ENCODE data around the gene EVC.

Gene EVC

DNA sequence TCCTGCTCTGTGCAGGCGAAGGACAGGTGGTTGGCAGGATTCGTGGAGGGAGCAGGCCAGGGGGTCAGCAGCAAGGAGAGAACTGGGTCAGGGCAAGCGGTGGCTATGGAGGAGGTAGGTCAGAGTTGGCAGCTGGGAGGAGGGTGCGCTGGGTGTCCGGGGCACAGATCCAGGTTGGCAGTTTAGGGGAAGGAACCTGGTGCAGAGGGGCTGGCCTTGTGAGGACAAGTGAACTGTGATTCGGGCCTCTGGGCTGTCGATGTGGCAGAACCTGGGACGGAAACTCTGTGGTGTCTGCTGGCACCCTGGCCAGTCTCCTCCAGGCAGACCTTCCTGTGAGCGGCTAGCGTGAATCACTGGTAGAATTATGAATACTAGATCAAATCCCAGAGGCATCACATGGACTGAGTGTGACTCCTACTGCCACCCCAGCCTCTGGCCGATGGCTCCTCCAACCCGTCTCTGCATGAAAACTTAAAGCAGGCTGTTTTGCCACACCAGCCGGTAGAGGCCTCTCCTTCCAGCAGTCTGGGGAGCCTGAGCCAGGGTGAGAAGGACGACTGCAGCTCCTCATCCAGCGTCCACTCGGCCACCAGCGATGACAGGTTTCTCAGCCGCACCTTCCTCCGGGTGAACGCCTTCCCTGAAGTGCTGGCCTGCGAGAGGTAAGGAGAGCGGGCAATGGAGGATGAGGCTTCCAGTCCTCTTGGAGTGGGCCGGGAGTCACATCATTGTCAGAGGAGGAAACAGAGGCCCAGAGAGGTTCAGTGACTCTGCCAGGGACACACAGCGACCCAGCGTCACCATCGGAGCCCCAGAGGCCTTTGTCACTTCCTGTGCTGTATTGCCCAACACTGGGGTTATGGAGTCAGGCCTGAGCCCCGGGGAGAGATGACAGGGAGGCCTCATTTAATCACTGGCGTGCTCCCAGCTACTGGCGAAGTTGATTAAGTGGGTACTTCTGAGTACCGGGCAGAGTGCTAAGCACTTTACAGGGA is 20.3 kb downstream of the EVC start:
- DNase-seq (ENCODE audit: low read depth, low spot score): no peak
- TF ChIP-seq SUZ12 (IDR thresholded peaks at IDR 0.05; ENCODE audit: extremely low read depth, insufficient read depth, insufficient read length) (no peak), ZNF274 (IDR thresholded peaks at IDR 0.05; ENCODE audit: low read depth, low read length) (no peak), YY1 (IDR thresholded peaks at IDR 0.05; ENCODE audit: insufficient read depth, insufficient read length) (no peak)
- Histone ChIP-seq H3K4me3 (ENCODE audit: insufficient read length, low read depth) (no peak overlapping the region), H3K4me1 (ENCODE audit: insufficient read depth, insufficient read length) (no peaks in the 10 kb centered on the region), H3K9ac (ENCODE audit: insufficient read length, low read depth) (no peak overlapping the region), H3K27me3 (ENCODE audit: insufficient read depth, insufficient read length) (no peaks in the 10 kb centered on the region), H3K9me3 (ENCODE audit: insufficient read depth, low read length) (no peaks in the 10 kb centered on the region), H3K36me3 (ENCODE audit: insufficient read depth, insufficient read length, low read length) (peaks cover 72% of the 10 kb centered on the region)

GRCh38 chr4:5732158-5732557 is 21.2 kb downstream of the EVC start:
- no peak for DNase-seq (ENCODE audit: low read depth, low spot score)
- H3K9me3 ChIP-seq (ENCODE audit: insufficient read depth, low read length): no peaks in the 10 kb centered on the region
- H3K9ac ChIP-seq (ENCODE audit: insufficient read length, low read depth): no peak overlapping the region
- no peaks in the 10 kb centered on the region for H3K27me3 ChIP-seq (ENCODE audit: insufficient read depth, insufficient read length)
- H3K4me1 ChIP-seq (ENCODE audit: insufficient read depth, insufficient read length): no peaks in the 10 kb centered on the region
- no peak for TF ChIP-seq YY1 (IDR thresholded peaks at IDR 0.05; ENCODE audit: insufficient read depth, insufficient read length)
- TF ChIP-seq ZNF274 (IDR thresholded peaks at IDR 0.05; ENCODE audit: low read depth, low read length): no peak
- no peak for TF ChIP-seq SUZ12 (IDR thresholded peaks at IDR 0.05; ENCODE audit: extremely low read depth, insufficient read depth, insufficient read length)
- H3K4me3 ChIP-seq (ENCODE audit: insufficient read length, low read depth): no peak overlapping the region
- peaks cover 73% of the 10 kb centered on the region for H3K36me3 ChIP-seq (ENCODE audit: insufficient read depth, insufficient read length, low read length)

DNA sequence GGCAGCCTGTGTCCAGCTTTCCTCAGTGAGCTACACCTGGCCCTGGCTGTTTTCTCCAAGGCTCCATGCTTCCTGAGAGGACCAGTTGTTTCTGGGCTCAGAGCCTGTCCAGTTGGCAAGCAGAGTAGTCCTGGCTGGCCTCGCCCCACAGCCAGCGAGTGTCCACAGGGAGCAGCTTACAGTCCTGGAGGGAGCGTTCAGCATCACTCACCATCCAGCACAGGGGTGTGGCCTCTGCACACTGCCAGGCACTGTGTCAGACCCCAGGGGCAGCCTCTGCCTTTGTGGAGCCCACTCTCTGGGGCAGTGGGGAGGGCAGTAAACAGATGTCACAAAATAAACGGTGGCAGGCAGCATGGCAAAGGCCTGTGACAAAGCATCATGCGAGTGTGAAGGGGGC is 23.9 kb downstream of the EVC start:
- Histone ChIP-seq H3K27me3 (ENCODE audit: insufficient read depth, insufficient read length) (no peaks in the 10 kb centered on the region), H3K4me3 (ENCODE audit: insufficient read length, low read depth) (no peak overlapping the region), H3K9me3 (ENCODE audit: insufficient read depth, low read length) (no peaks in the 10 kb centered on the region), H3K9ac (ENCODE audit: insufficient read length, low read depth) (no peak overlapping the region), H3K4me1 (ENCODE audit: insufficient read depth, insufficient read length) (no peaks in the 10 kb centered on the region), H3K36me3 (ENCODE audit: insufficient read depth, insufficient read length, low read length) (peaks cover 64% of the 10 kb centered on the region)
- TF ChIP-seq SUZ12 (IDR thresholded peaks at IDR 0.05; ENCODE audit: extremely low read depth, insufficient read depth, insufficient read length) (no peak), YY1 (IDR thresholded peaks at IDR 0.05; ENCODE audit: insufficient read depth, insufficient read length) (no peak), ZNF274 (IDR thresholded peaks at IDR 0.05; ENCODE audit: low read depth, low read length) (no peak)
- DNase-seq (ENCODE audit: low read depth, low spot score): no peak

DNA sequence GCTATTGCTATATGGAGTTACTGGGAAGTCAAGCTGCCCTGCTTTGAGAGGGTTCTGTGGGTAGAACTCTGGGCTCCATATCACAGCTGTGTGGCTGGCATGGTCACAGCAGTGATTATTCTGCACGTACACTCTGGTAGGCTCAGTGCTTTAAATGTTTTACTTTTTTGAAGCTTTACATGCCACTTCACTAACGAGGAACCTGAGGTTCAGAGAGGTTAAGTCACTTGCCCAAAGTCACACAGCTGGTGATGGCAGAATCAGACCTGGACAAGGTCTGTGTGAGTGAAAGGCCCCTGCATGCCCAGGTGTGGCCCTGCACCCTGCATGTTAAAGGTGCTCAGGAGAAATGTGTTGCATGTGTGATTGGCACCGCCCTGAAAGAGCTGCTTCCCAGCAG is 24.5 kb downstream of the EVC start:
- no peak overlapping the region for H3K4me3 ChIP-seq (ENCODE audit: insufficient read length, low read depth)
- DNase-seq (ENCODE audit: low read depth, low spot score): no peak
- H3K9me3 ChIP-seq (ENCODE audit: insufficient read depth, low read length): no peaks in the 10 kb centered on the region
- H3K9ac ChIP-seq (ENCODE audit: insufficient read length, low read depth): no peak overlapping the region
- no peak for TF ChIP-seq YY1 (IDR thresholded peaks at IDR 0.05; ENCODE audit: insufficient read depth, insufficient read length)
- TF ChIP-seq ZNF274 (IDR thresholded peaks at IDR 0.05; ENCODE audit: low read depth, low read length): no peak
- no peak for TF ChIP-seq SUZ12 (IDR thresholded peaks at IDR 0.05; ENCODE audit: extremely low read depth, insufficient read depth, insufficient read length)
- no peaks in the 10 kb centered on the region for H3K27me3 ChIP-seq (ENCODE audit: insufficient read depth, insufficient read length)
- H3K4me1 ChIP-seq (ENCODE audit: insufficient read depth, insufficient read length): no peaks in the 10 kb centered on the region
- H3K36me3 ChIP-seq (ENCODE audit: insufficient read depth, insufficient read length, low read length): peaks cover 59% of the 10 kb centered on the region

DNA sequence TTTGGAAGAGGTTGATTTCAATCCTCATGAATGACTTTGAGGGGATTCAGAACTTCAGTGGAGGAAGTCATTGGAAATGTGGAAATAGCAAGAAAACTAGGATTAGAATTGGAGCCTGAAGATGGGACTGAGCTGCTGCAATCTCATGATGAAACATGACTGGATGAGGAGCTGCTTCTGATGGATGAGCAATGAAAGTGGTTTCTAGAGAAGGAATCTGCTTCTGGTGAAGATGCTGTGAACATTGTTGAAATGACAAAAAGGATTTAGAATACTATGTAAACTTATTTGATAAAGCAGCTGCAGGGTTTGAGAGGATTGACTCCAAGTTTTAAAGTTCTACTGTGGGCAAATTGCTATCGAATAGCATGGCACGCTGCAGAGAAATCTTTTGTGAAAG is 27.1 kb downstream of the EVC start:
- no peaks in the 10 kb centered on the region for H3K4me1 ChIP-seq (ENCODE audit: insufficient read depth, insufficient read length)
- peaks cover 9% of the 10 kb centered on the region; the same call in 1 of the 2 replicates for H3K9me3 ChIP-seq (ENCODE audit: insufficient read depth, low read length)
- H3K4me3 ChIP-seq (ENCODE audit: insufficient read length, low read depth): no peak overlapping the region
- TF ChIP-seq ZNF274 (IDR thresholded peaks at IDR 0.05; ENCODE audit: low read depth, low read length) (no peak), YY1 (IDR thresholded peaks at IDR 0.05; ENCODE audit: insufficient read depth, insufficient read length) (no peak), SUZ12 (IDR thresholded peaks at IDR 0.05; ENCODE audit: extremely low read depth, insufficient read depth, insufficient read length) (no peak)
- H3K9ac ChIP-seq (ENCODE audit: insufficient read length, low read depth): no peak overlapping the region
- no peak for DNase-seq (ENCODE audit: low read depth, low spot score)
- no peaks in the 10 kb centered on the region for H3K27me3 ChIP-seq (ENCODE audit: insufficient read depth, insufficient read length)
- H3K36me3 ChIP-seq (ENCODE audit: insufficient read depth, insufficient read length, low read length): peaks cover 56% of the 10 kb centered on the region

DNA sequence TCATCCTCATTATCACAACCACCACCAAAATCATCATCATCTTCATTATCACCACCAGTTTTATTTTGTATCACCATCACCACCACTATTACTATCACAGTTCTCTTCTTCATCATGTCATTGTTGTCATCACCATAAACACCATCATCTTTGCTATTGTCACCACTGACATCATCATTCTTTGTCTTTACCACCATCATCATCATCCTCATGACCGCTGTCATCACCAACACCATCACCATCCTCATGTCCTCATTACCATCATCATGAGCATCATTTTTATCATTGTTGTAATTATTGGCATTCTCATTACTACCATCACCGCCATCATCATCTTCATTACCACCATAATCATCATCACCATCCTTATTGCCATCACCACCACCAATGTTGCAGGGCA is 31.4 kb downstream of the EVC start:
- Histone ChIP-seq H3K9ac (ENCODE audit: insufficient read length, low read depth) (no peak overlapping the region), H3K36me3 (ENCODE audit: insufficient read depth, insufficient read length, low read length) (peaks cover 56% of the 10 kb centered on the region), H3K4me1 (ENCODE audit: insufficient read depth, insufficient read length) (no peaks in the 10 kb centered on the region), H3K9me3 (ENCODE audit: insufficient read depth, low read length) (peaks cover 15% of the 10 kb centered on the region; the same call in 1 of the 2 replicates), H3K4me3 (ENCODE audit: insufficient read length, low read depth) (no peak overlapping the region), H3K27me3 (ENCODE audit: insufficient read depth, insufficient read length) (no peaks in the 10 kb centered on the region)
- no peak for DNase-seq (ENCODE audit: low read depth, low spot score)
- TF ChIP-seq SUZ12 (IDR thresholded peaks at IDR 0.05; ENCODE audit: extremely low read depth, insufficient read depth, insufficient read length) (no peak), ZNF274 (IDR thresholded peaks at IDR 0.05; ENCODE audit: low read depth, low read length) (no peak), YY1 (IDR thresholded peaks at IDR 0.05; ENCODE audit: insufficient read depth, insufficient read length) (no peak)

DNA sequence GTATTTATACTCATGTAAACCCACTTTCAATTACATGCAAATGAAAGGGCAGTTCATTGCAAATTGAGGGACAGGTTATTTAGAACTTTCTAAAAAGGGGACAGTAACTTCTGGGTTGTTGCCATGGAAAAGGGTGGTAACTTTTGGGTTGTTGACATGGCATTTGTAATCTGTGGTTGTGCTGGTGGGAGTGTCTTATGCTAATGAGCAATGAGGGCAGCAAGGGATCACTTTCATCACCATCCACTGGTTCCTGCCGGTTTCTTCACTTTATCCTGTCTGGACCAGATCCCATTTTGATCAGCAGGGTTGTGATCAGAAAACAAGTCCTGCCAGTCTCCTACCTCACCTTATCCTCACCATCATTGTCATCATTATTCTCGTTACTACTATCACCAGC is 32.0 kb downstream of the EVC start:
- no peak overlapping the region for H3K4me3 ChIP-seq (ENCODE audit: insufficient read length, low read depth)
- peaks cover 15% of the 10 kb centered on the region; the same call in 1 of the 2 replicates for H3K9me3 ChIP-seq (ENCODE audit: insufficient read depth, low read length)
- no peak for DNase-seq (ENCODE audit: low read depth, low spot score)
- no peak overlapping the region for H3K9ac ChIP-seq (ENCODE audit: insufficient read length, low read depth)
- no peak for TF ChIP-seq YY1 (IDR thresholded peaks at IDR 0.05; ENCODE audit: insufficient read depth, insufficient read length)
- no peak for TF ChIP-seq SUZ12 (IDR thresholded peaks at IDR 0.05; ENCODE audit: extremely low read depth, insufficient read depth, insufficient read length)
- TF ChIP-seq ZNF274 (IDR thresholded peaks at IDR 0.05; ENCODE audit: low read depth, low read length): no peak
- H3K27me3 ChIP-seq (ENCODE audit: insufficient read depth, insufficient read length): no peaks in the 10 kb centered on the region
- H3K4me1 ChIP-seq (ENCODE audit: insufficient read depth, insufficient read length): no peaks in the 10 kb centered on the region
- peaks cover 60% of the 10 kb centered on the region for H3K36me3 ChIP-seq (ENCODE audit: insufficient read depth, insufficient read length, low read length)

Data from NT2/D1 (cell line).